ENCODE measurements around the gene ST8SIA6. TPM values are rescaled to one million over a fixed set of nuclear protein-coding genes. Genes with fewer than 3 reads are reported as not detected.

The ST8SIA6 gene
- polyA plus RNA-seq, 1 experiment, result not detected

DNA sequence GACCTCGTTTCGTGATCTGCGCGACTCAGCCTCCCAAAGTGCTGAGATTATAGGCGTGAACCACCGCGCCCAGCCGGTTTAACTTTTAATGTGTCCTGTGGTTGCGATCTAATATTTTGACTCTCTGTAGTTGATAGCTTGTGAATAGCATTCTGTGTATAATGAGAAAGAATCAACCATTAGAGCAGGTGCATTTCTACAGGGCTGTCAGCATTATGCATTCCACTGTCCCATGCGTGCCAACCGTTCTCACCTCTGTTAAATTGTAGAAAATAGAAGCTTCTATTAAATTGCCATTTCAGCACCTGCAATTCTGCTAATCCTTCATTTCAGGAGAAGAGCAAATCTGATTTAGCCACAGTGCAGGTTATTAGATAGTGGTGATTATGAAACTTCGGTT is 164.6 kb downstream of the ST8SIA6 start:
- no peaks in the 10 kb centered on the region for H3K36me3 ChIP-seq (ENCODE audit: control insufficient read depth, insufficient read depth, low read length)
- POLR2A ChIA-PET, result no interaction called here
- no peak for DNase-seq (ENCODE audit: low read depth)
- CTCF ChIA-PET, result interaction anchor here (0.9 kb wide), 2 partner anchors 12 to 16 kb away, joined by 3 read pairs; no protein-coding TSS in a partner anchor
- no peak overlapping the region for H3K4me3 ChIP-seq (ENCODE audit: low read depth, low read length)
- peaks cover 2% of the 10 kb centered on the region; the same call in 1 of the 2 replicates for H3K27me3 ChIP-seq (ENCODE audit: control insufficient read depth, insufficient read depth, low read length)
- TF ChIP-seq, protein P1, sequence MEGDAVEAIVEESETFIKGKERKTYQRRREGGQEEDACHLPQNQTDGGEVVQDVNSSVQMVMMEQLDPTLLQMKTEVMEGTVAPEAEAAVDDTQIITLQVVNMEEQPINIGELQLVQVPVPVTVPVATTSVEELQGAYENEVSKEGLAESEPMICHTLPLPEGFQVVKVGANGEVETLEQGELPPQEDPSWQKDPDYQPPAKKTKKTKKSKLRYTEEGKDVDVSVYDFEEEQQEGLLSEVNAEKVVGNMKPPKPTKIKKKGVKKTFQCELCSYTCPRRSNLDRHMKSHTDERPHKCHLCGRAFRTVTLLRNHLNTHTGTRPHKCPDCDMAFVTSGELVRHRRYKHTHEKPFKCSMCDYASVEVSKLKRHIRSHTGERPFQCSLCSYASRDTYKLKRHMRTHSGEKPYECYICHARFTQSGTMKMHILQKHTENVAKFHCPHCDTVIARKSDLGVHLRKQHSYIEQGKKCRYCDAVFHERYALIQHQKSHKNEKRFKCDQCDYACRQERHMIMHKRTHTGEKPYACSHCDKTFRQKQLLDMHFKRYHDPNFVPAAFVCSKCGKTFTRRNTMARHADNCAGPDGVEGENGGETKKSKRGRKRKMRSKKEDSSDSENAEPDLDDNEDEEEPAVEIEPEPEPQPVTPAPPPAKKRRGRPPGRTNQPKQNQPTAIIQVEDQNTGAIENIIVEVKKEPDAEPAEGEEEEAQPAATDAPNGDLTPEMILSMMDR (IDR thresholded peaks at IDR 0.05; ENCODE audit: insufficient read depth, low read depth, low read length), result no peak

DNA sequence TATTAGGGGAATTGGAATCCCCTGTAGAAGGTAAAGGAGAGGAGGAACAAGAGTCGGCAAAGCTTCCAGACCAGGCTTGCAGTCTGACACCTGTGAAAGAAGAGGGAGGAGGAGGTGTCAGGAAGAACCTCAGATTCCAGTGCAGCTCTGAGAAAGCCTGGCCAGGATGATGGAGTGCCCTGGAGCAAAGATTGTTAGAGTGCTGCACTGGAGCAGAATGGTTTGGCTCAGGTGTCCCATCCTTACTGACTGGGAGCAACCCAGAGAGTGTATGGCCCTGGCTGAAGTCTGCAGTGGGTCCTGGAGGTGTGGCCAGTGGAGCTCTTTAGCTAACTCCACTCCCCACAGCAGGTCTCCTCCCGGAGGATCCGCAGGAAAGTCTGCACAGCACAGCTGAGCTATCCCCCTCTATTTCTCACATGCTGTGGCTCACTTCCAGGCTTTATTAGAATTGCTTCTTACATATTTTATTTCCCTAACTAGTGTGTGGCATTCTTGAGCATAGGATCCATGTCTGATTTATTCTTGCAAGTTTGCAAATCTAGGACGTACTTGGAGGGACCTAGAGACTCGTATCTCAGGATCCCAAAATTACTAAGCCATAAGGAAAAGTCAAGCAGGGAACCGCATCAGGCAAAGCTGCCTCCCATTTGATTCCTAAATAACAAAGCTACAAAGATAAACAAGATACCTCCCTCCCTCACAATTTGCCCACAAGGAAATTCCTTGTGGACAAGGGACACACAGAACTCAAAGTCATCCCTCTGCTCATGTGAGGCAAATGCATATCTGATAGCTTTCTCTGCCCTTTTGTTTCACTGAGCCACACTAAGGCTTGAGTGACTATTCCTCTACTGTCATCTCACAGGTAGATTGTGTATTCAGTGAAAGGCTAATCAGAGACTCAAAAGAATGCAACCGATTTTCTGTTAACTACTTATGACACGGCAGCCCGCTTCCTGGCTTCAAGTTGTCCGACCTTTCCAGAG is 167.5 kb downstream of the ST8SIA6 start:
- POLR2A ChIA-PET, result no interaction called here

DNA sequence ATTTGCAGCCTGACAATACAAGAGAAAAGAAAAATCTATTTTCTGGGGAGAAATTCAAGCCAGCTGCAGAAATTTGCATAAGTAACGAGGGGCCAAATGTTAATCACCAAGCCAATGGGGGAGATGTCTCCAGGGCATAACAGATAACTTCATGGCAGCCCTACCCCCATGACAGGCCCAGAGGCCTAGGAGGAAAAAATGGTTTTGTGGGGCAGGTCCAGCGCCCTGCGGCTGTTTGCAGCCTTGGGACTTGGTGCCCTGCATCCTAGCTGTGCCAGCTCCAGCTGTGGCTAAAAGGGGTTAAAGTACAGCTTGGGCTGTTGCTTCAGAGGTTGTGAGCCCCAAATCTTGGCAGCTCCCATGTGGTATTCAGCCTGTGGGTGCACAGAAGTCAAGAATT is 172.1 kb downstream of the ST8SIA6 start:
- Histone ChIP-seq H3K36me3 (ENCODE audit: control insufficient read depth, insufficient read depth, low read length) (no peaks in the 10 kb centered on the region), H3K4me3 (ENCODE audit: low read depth, low read length) (no peak overlapping the region), H3K27me3 (ENCODE audit: control insufficient read depth, insufficient read depth, low read length) (peaks cover 2% of the 10 kb centered on the region; the same call in 1 of the 2 replicates)
- ChIA-PET POLR2A (no interaction called here), CTCF (no interaction called here)
- no peak for DNase-seq (ENCODE audit: low read depth)
- TF ChIP-seq, protein P1 (IDR thresholded peaks at IDR 0.05; ENCODE audit: insufficient read depth, low read depth, low read length), result no peak

More for the DNA sequence above, 167.5 kb downstream of the ST8SIA6 start:
- DNase-seq (ENCODE audit: low read depth), result no peak
- Histone ChIP-seq H3K36me3 (ENCODE audit: control insufficient read depth, insufficient read depth, low read length) (no peaks in the 10 kb centered on the region), H3K27me3 (ENCODE audit: control insufficient read depth, insufficient read depth, low read length) (peaks cover 2% of the 10 kb centered on the region; the same call in 1 of the 2 replicates), H3K4me3 (ENCODE audit: low read depth, low read length) (no peak overlapping the region)
- TF ChIP-seq, protein P1 (IDR thresholded peaks at IDR 0.05; ENCODE audit: insufficient read depth, low read depth, low read length), result no peak
- CTCF ChIA-PET, result interaction anchor here (0.7 kb wide), 1 partner anchor 16 kb away, joined by 3 read pairs; no protein-coding TSS in a partner anchor

DNA sequence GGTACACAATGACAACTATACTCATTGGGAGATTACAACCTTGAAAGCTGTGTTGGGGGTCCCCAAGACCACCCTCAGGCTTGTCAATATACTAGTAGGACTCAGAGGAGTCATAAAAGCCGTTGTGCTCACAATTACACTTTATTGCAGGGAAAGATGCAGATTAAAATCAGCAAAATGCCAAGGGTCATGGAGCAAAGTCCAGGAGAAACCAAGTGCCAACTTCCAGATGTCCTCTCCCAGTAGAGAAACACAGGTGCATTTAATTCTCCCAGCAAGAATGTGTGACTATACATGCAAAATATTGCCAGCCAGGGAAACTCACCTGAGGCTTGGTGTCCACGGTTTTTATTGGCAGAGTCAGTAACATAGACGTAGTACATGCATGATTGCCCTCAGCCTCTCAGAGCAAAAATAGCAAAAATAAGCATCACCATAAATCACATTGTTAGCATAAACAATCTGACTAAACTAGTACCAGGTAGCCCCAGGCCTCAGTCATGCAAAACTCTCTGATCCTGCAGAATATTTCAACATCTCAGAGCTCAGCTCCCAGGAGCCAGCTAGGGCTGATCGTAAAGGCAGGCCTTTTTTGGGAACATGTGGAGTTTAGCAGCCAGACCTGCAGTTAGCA is 175.7 kb downstream of the ST8SIA6 start:
- ChIA-PET POLR2A (no interaction called here), CTCF (no interaction called here)
- H3K36me3 ChIP-seq (ENCODE audit: control insufficient read depth, insufficient read depth, low read length), result no peaks in the 10 kb centered on the region
- no peak overlapping the region for H3K4me3 ChIP-seq (ENCODE audit: low read depth, low read length)
- no peak for DNase-seq (ENCODE audit: low read depth)
- TF ChIP-seq, protein P1 (IDR thresholded peaks at IDR 0.05; ENCODE audit: insufficient read depth, low read depth, low read length), result no peak
- H3K27me3 ChIP-seq (ENCODE audit: control insufficient read depth, insufficient read depth, low read length), result peaks cover 5% of the 10 kb centered on the region; the same call in 1 of the 2 replicates

Data from BJ (cell line).